ENCODE measurements around the gene FAM171A1. TPM values are rescaled to one million over a fixed set of nuclear protein-coding genes. Genes with fewer than 3 reads are reported as not detected.

The FAM171A1 gene
- total RNA-seq, 1 experiment from 2014 or later, result 46.5 TPM

GRCh38 chr10:15266117-15266516 is 105.0 kb downstream of the FAM171A1 start:
- CTCF ChIA-PET, result no interaction called here
- no peak for DNase-seq (ENCODE audit: low spot score)
- H3K4me1 ChIP-seq (ENCODE audit: insufficient read depth, low read length, poor library complexity, severe bottlenecking), result no peaks in the 10 kb centered on the region
- H3K4me3 ChIP-seq (ENCODE audit: low read depth, low read length, poor library complexity, severe bottlenecking), result no peak overlapping the region
- intact Hi-C loops (cut with micrococcal nuclease; ENCODE audit: unreplicated experiment), result no loop called here
- POLR2A ChIA-PET (ENCODE audit: low non-redundant PET), result no interaction called here
- no TSS peak for BruUV-seq (replicated peaks)
- TF ChIP-seq, protein P1, sequence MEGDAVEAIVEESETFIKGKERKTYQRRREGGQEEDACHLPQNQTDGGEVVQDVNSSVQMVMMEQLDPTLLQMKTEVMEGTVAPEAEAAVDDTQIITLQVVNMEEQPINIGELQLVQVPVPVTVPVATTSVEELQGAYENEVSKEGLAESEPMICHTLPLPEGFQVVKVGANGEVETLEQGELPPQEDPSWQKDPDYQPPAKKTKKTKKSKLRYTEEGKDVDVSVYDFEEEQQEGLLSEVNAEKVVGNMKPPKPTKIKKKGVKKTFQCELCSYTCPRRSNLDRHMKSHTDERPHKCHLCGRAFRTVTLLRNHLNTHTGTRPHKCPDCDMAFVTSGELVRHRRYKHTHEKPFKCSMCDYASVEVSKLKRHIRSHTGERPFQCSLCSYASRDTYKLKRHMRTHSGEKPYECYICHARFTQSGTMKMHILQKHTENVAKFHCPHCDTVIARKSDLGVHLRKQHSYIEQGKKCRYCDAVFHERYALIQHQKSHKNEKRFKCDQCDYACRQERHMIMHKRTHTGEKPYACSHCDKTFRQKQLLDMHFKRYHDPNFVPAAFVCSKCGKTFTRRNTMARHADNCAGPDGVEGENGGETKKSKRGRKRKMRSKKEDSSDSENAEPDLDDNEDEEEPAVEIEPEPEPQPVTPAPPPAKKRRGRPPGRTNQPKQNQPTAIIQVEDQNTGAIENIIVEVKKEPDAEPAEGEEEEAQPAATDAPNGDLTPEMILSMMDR (conservative IDR thresholded peaks at IDR 0.05; ENCODE audit: low read depth, low read length), result no peak
- TF ChIP-seq EZH2 (IDR thresholded peaks at IDR 0.05; ENCODE audit: borderline replicate concordance, low read depth, low read length, poor library complexity, severe bottlenecking), result no peak
- H3K9me3 ChIP-seq (ENCODE audit: low read depth, low read length, poor library complexity, severe bottlenecking), result no peaks in the 10 kb centered on the region
- no peaks in the 10 kb centered on the region for H3K27me3 ChIP-seq (replicated peaks; ENCODE audit: insufficient read depth, low read depth, low read length, poor library complexity)
- H3K27ac ChIP-seq (ENCODE audit: low read depth, low read length, poor library complexity, severe bottlenecking), result no peak overlapping the region
- H3K36me3 ChIP-seq (ENCODE audit: insufficient read depth, low read length, poor library complexity, severe bottlenecking), result no peaks in the 10 kb centered on the region

GRCh38 chr10:15265558-15265957 is 105.5 kb downstream of the FAM171A1 start:
- ChIA-PET POLR2A (ENCODE audit: low non-redundant PET) (no interaction called here), CTCF (no interaction called here)
- H3K9me3 ChIP-seq (ENCODE audit: low read depth, low read length, poor library complexity, severe bottlenecking), result no peaks in the 10 kb centered on the region
- no peak for DNase-seq (ENCODE audit: low spot score)
- no peaks in the 10 kb centered on the region for H3K4me1 ChIP-seq (ENCODE audit: insufficient read depth, low read length, poor library complexity, severe bottlenecking)
- no TSS peak for BruUV-seq (replicated peaks)
- intact Hi-C loops (cut with micrococcal nuclease; ENCODE audit: unreplicated experiment), result no loop called here
- no peaks in the 10 kb centered on the region for H3K36me3 ChIP-seq (ENCODE audit: insufficient read depth, low read length, poor library complexity, severe bottlenecking)
- H3K27me3 ChIP-seq (replicated peaks; ENCODE audit: insufficient read depth, low read depth, low read length, poor library complexity), result no peaks in the 10 kb centered on the region
- no peak for TF ChIP-seq EZH2 (IDR thresholded peaks at IDR 0.05; ENCODE audit: borderline replicate concordance, low read depth, low read length, poor library complexity, severe bottlenecking)
- TF ChIP-seq, protein P1 (conservative IDR thresholded peaks at IDR 0.05; ENCODE audit: low read depth, low read length), result no peak
- no peak overlapping the region for H3K4me3 ChIP-seq (ENCODE audit: low read depth, low read length, poor library complexity, severe bottlenecking)
- no peak overlapping the region for H3K27ac ChIP-seq (ENCODE audit: low read depth, low read length, poor library complexity, severe bottlenecking)

DNA sequence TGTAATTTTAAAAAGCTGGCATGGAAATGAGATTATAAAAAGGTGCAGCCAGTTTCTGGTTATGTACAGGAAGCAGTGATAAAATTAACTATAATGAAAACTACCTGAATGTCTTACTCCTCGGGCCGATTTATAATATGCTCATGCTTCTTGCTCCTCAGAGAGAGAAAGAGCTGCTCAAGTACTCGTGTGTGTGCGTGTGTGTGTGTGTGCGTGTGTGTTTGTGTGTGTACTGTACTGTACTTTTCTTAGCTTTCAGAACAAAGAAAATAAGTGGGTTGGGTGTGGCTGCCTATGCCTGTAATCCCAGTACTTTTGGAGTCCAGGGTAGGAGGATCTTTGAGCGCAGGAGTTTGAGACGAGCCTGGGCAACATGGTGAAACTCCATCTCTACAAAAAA is 106.0 kb downstream of the FAM171A1 start:
- intact Hi-C loops (cut with micrococcal nuclease; ENCODE audit: unreplicated experiment), result no loop called here
- H3K27me3 ChIP-seq (replicated peaks; ENCODE audit: insufficient read depth, low read depth, low read length, poor library complexity), result no peaks in the 10 kb centered on the region
- H3K27ac ChIP-seq (ENCODE audit: low read depth, low read length, poor library complexity, severe bottlenecking), result no peak overlapping the region
- ChIA-PET CTCF (no interaction called here), POLR2A (ENCODE audit: low non-redundant PET) (no interaction called here)
- DNase-seq (ENCODE audit: low spot score), result peak; percentile 8
- no TSS peak for BruUV-seq (replicated peaks)
- no peaks in the 10 kb centered on the region for H3K9me3 ChIP-seq (ENCODE audit: low read depth, low read length, poor library complexity, severe bottlenecking)
- no peaks in the 10 kb centered on the region for H3K36me3 ChIP-seq (ENCODE audit: insufficient read depth, low read length, poor library complexity, severe bottlenecking)
- H3K4me3 ChIP-seq (ENCODE audit: low read depth, low read length, poor library complexity, severe bottlenecking), result no peak overlapping the region
- TF ChIP-seq, protein P1 (conservative IDR thresholded peaks at IDR 0.05; ENCODE audit: low read depth, low read length), result no peak
- no peak for TF ChIP-seq EZH2 (IDR thresholded peaks at IDR 0.05; ENCODE audit: borderline replicate concordance, low read depth, low read length, poor library complexity, severe bottlenecking)
- H3K4me1 ChIP-seq (ENCODE audit: insufficient read depth, low read length, poor library complexity, severe bottlenecking), result no peaks in the 10 kb centered on the region
